Fibroblast of villous mesenchyme (primary cell): Measurements from ENCODE around the gene METTL25. TPM values are rescaled to one million over a fixed set of nuclear protein-coding genes. Genes with fewer than 3 reads are reported as not detected.

Experiments used
- DNase-seq: peaks from one replicate; pipeline ENCODE4 v3.0.0-alpha.2; 2010; ENCODE audit warnings: low read depth
- H3K4me3 ChIP-seq: 2 replicates; pipeline ENCODE4 v1.5.1; 2011; ENCODE audit warnings: low read depth, mild to moderate bottlenecking, low read length
- total RNA-seq: library from RNA; depleted of rRNA; stranded (reverse); fragments of >200 nt; gene quantifications from 2 replicates; pipeline ENCODE4 v1.2.3, GENCODE V29; 2012
- TF ChIP-seq, protein P1 (sequence below): IDR thresholded peaks from 2 replicates; pipeline ENCODE4 v1.5.1; 2012; ENCODE audit warnings: low read depth, mild to moderate bottlenecking, low read length; ENCODE audit not compliant: insufficient read depth

The METTL25 gene
- total RNA-seq, 1 donor = 13.8 TPM

DNA sequence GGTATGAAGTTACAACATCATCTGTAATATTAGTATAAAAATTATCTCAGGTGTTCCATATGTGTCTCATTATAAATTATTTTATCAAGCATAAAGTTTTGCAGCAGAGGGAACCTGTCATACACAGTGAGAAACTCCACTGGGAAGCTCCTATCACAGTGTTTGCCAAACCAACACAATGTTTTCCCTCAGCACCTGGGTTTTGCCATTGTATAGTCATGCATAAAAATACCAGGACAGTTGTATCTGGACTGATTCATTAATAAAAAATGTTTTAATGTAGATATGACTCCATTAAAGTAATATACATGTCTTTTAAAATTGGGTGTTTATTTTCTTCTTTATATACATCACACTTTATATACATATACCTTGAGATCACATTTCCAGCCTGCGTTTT is 56.6 kb downstream of the METTL25 start:
- DNase-seq = no peak
- no peak overlapping the region for H3K4me3 ChIP-seq
- TF ChIP-seq, protein P1, sequence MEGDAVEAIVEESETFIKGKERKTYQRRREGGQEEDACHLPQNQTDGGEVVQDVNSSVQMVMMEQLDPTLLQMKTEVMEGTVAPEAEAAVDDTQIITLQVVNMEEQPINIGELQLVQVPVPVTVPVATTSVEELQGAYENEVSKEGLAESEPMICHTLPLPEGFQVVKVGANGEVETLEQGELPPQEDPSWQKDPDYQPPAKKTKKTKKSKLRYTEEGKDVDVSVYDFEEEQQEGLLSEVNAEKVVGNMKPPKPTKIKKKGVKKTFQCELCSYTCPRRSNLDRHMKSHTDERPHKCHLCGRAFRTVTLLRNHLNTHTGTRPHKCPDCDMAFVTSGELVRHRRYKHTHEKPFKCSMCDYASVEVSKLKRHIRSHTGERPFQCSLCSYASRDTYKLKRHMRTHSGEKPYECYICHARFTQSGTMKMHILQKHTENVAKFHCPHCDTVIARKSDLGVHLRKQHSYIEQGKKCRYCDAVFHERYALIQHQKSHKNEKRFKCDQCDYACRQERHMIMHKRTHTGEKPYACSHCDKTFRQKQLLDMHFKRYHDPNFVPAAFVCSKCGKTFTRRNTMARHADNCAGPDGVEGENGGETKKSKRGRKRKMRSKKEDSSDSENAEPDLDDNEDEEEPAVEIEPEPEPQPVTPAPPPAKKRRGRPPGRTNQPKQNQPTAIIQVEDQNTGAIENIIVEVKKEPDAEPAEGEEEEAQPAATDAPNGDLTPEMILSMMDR = no peak

DNA sequence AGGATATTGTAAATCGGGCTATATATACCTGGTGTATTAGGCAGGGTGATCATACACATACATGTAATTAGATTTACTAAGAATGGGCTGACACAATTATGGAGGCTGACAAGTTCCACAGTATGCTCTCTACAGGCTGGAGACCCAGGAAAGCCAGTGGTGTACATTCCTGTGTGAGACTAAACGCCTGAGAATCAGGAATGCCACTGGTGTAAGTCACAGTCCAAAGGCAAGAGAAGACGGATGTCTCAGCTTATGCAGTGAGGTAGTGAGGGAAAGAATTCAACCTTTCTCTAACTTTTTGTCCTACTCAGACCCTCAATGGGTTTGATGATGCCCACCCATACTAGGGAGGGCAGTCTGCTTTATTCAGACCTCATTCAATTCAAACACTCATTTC is 57.1 kb downstream of the METTL25 start:
- DNase-seq = no peak
- TF ChIP-seq, protein P1 = no peak
- H3K4me3 ChIP-seq = no peak overlapping the region

DNA sequence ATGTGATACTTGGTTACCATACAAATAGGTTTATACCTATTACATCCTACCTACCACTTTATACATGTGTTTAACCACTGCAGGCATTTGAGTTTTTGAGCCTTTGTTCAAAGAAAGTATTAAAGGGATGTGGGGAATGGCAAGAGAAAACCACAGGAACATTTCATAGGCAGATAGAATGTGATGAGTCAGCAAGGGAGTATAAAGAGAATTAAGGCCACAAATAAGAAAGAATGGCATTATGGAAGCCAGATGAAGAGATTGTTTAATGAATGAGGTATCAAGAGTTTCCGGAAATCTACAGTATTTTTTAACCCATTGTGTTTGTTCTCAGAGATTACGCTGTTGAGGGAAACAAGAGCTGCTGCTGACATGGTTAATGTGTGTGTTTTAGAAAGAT is 66.9 kb downstream of the METTL25 start:
- TF ChIP-seq, protein P1 = no peak
- peak; percentile 11 for DNase-seq
- H3K4me3 ChIP-seq = no peak overlapping the region

DNA sequence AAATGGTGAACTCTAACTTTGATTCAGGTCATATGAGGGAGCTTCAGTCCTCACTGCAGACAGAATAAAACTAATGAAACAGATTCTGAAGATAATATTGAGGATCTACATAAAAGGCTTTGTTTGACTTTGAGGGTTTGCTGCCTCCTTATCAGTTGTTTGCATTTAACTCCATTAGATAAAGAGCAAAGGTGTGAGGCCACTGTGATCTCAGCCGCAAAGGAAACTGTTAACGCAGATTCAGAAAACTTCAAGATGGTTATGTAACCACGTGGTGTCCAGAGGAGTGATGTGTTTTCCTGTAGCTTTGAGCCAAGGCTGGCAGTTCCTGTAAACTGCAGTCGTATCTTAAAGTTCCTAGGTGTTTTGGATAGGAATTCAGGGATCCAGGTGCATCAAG is 67.8 kb downstream of the METTL25 start:
- no peak overlapping the region for H3K4me3 ChIP-seq
- TF ChIP-seq, protein P1 = no peak
- DNase-seq = no peak

DNA sequence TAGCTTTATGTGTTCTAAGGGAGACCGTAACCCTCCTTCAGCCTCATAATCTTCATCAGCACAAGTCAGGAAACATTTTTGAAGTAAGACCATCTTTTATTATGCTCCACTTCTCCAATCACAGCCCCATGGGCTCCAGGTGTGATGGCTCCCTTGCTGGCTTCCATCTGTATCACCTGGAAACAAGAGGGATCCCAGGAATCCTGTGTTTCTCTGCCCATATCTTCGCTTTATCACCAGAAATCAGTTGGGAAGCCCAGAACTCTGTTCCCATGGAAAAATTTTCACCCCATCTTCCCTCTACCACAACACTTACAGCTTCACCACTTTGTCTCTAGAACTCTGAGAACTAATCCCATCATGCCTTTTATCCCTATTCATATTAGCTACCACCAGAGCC is 68.3 kb downstream of the METTL25 start:
- no peak for DNase-seq
- TF ChIP-seq, protein P1 = no peak
- no peak overlapping the region for H3K4me3 ChIP-seq

DNA sequence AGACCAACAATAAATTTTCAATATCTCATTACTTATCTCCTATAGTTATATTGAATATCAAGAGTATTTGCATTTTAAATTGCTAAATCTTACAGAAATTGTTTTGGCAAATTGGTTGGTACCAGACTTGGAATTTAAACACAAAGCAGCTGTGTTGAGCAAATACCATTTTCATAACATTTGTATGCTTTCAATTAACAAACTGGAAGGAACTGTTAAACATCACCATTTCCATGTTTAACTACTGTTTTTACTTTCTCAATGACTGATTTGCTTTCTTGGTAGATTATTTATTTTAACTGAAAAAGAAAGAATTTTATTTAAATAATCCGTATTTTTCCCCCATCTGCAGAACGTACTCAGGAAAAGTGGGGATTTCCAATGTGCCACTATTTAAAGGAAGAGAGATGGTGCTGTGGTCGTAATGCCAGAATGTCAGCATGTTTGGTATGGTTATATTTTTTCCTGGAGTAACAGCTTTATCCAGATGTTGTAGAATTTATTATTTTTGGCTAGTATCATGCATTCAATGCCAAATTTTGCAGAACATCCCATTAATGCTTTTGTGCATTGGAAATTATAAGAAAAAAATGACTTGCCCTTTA is 72.3 kb downstream of the METTL25 start:
- TF ChIP-seq, protein P1 = no peak
- H3K4me3 ChIP-seq = no peak overlapping the region
- DNase-seq = no peak

DNA sequence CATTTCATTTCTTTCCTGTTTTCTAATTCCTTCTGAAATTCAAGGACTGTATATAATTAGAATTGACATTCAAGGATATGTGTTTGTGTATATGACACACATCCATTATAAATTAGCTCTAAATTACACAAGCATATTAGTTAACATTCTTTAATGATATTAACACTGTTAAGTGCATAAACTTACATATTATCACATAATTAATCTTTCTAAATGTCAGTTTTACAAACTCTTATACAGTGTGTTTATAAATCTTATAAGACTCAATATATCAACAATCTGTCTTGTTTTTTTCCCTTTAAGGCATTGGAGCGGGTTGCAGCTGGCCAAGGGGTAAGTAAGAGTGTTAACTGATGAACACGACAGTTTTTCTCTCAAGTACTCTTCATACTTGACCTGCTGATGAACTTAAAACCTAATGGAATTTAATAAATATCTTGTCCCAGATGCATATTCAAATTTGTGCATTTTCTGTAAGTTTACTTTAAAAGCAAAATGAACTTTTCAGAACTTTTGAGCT is 76.1 kb downstream of the METTL25 start:
- TF ChIP-seq, protein P1 = no peak
- no peak overlapping the region for H3K4me3 ChIP-seq
- no peak for DNase-seq
